NB4 (cell line): ENCODE data around the gene LLPH.

Source experiments
- MYC ChIP-seq: IDR thresholded peaks from 2 replicates; pipeline ENCODE4 v1.6.1; 2011; ENCODE audit warnings: low read depth, low read length
- POLR2A ChIP-seq: IDR thresholded peaks from 2 replicates; pipeline ENCODE4 v1.6.1; 2011; ENCODE audit warnings: mild to moderate bottlenecking; ENCODE audit not compliant: insufficient read length; ENCODE audit errors: extremely low read depth
- TF ChIP-seq, protein P1 (sequence below): IDR thresholded peaks from one replicate; pipeline ENCODE4 v1.5.1; 2012; ENCODE audit warnings: low read depth, low read length
- TF ChIP-seq, protein P2 (sequence below): IDR thresholded peaks from 2 replicates; pipeline ENCODE4 v1.6.1; 2011; ENCODE audit warnings: low read depth, low read length

DNA sequence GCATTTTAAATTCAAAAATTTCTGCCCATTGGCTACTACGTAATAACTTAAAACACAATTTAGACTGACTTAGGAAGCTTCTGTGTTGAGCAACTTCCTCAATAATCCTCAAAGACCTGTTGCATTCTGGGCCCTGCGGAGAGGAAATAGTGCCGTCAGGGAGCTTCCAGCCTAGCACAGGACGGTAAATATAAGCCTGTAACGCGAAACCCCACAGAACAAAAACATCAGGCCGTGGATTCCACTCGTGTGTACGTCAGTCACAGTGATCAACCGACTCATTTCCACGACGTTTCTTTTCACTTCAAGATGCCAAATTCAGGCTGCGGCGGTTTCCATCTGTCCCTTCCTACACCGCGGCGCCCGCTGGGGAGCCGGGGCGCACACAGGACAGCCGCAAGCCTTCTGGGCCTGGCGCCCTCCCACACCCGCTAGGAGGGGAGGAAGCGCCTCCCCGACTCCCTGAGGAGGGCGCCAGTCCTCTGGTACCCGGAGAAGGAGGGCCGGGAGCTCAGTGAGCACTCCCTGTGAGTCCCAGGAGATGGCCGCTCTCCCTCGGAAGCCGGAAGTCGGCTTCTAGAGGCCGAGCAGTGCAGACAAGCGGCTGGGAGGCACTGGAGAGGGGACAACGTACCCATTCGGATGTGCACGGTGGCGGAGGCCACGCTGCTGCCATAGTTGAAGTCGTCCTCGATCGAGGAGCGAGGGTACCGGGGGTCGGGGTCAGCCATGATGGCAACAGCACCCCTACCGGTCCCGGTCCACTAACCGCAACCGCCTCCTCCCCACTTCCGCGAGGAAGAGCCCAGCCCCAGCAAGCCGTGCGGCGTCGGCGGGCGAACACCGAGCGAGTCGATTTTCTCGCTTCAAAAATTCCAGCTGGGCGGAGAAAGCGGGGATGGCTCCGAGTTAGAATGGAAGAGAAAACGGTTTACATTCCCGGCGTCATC lies 38.9 kb upstream of the LLPH start, which contains the start of gene TMBIM4:
- TF ChIP-seq POLR2A, result peak; percentile 82
- TF ChIP-seq, protein P1, sequence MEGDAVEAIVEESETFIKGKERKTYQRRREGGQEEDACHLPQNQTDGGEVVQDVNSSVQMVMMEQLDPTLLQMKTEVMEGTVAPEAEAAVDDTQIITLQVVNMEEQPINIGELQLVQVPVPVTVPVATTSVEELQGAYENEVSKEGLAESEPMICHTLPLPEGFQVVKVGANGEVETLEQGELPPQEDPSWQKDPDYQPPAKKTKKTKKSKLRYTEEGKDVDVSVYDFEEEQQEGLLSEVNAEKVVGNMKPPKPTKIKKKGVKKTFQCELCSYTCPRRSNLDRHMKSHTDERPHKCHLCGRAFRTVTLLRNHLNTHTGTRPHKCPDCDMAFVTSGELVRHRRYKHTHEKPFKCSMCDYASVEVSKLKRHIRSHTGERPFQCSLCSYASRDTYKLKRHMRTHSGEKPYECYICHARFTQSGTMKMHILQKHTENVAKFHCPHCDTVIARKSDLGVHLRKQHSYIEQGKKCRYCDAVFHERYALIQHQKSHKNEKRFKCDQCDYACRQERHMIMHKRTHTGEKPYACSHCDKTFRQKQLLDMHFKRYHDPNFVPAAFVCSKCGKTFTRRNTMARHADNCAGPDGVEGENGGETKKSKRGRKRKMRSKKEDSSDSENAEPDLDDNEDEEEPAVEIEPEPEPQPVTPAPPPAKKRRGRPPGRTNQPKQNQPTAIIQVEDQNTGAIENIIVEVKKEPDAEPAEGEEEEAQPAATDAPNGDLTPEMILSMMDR, result peak; percentile 34
- TF ChIP-seq, protein P2, sequence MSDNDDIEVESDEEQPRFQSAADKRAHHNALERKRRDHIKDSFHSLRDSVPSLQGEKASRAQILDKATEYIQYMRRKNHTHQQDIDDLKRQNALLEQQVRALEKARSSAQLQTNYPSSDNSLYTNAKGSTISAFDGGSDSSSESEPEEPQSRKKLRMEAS, result peak; percentile 71; the same call in 1 of the 2 replicates
- TF ChIP-seq MYC, result peak; percentile 81
